B cell (primary cell): ENCODE data around the gene HADH. TPM values are rescaled to one million over a fixed set of nuclear protein-coding genes. Genes with fewer than 3 reads are reported as not detected.

ENCODE experiments used
- ATAC-seq: fragments of 200-7000 bp; cut with Tn5 transposase; one replicate; pipeline ENCODE4 v1.10.0; 2021; ENCODE audit warnings: low read depth, mild to moderate bottlenecking, moderate number of reproducible peaks, moderate library complexity
- CTCF ChIA-PET: fragments of 350-600 bp; sonication (Branson Sonifier 250); formaldehyde crosslinking; loops from one replicate; lab custom pipeline; 2021; ENCODE audit warnings: antibody characterized with exemption, inconsistent platforms; lab: Charles Lee
- POLR2A ChIA-PET: fragments of 350-600 bp; sonication (Branson Sonifier 250); formaldehyde crosslinking; loops from one replicate; lab custom pipeline; 2021; ENCODE audit warnings: antibody characterized with exemption; lab: Charles Lee
- DNase-seq: peaks from one replicate; pipeline ENCODE4 v3.0.0; 2013
- H2AFZ ChIP-seq: 2 replicates; pipeline ENCODE4 v1.6.1; 2012; ENCODE audit warnings: mild to moderate bottlenecking, low read depth, low read length; ENCODE audit not compliant: insufficient read depth, poor library complexity, severe bottlenecking
- H3K27ac ChIP-seq, 2 donors: 1 replicate in 1 of 2; 2 replicates in 1 of 2; pipeline ENCODE4 v1.5.1; 2012 to 2013; ENCODE audit warnings: low read length in 2 of 2, mild to moderate bottlenecking in 2 of 2, moderate library complexity in 1 of 2
- H3K27me3 ChIP-seq, 4 experiments: fragments of 200-600 bp in 1 of 4; sonication (generic) in 1 of 4; replicated peaks in 1 of 4; 1 replicate in 2 of 4; 2 replicates in 2 of 4; pipeline versions ENCODE4 v1.6.1 to v1.7.0; 2013 to 2016; ENCODE audit warnings: low read length in 3 of 4, mild to moderate bottlenecking in 2 of 4, mixed read lengths in 1 of 4, moderate library complexity in 1 of 4; ENCODE audit not compliant: insufficient read depth in 4 of 4, control insufficient read depth in 3 of 4; ENCODE audit errors: control extremely low read depth in 1 of 4
- H3K36me3 ChIP-seq, 2 experiments: replicated peaks in 1 of 2; 1 replicate in 1 of 2; 2 replicates in 1 of 2; pipeline versions ENCODE4 v1.6.1 to v1.7.1; 2013; ENCODE audit warnings: low read length in 1 of 2; ENCODE audit not compliant: insufficient read depth in 2 of 2, control insufficient read depth in 1 of 2; ENCODE audit errors: control extremely low read depth in 1 of 2, extremely low read depth in 1 of 2
- H3K4me1 ChIP-seq, 2 donors: fragments of 200-600 bp in 1 of 2; sonication (generic) in 1 of 2; 1 replicate in 1 of 2; 2 replicates in 1 of 2; pipeline versions ENCODE4 v1.5.1 to v1.6.1; 2013 to 2017; ENCODE audit warnings: low read length in 2 of 2; ENCODE audit not compliant: control insufficient read depth in 2 of 2, insufficient read depth in 2 of 2
- H3K4me2 ChIP-seq: replicated peaks from 2 replicates; pipeline ENCODE3; 2012; ENCODE audit warnings: mild to moderate bottlenecking, low read depth, low read length; ENCODE audit not compliant: poor library complexity, severe bottlenecking
- H3K4me3 ChIP-seq, 5 experiments: fragments of 200-600 bp in 1 of 5; sonication (generic) in 1 of 5; 1 replicate in 3 of 5; 2 replicates in 2 of 5; pipeline versions ENCODE4 v1.5.1 to v1.7.0; 2011 to 2016; ENCODE audit warnings: low read length in 4 of 5, mild to moderate bottlenecking in 4 of 5, low read depth in 2 of 5, control low read depth in 1 of 5, moderate library complexity in 1 of 5; ENCODE audit not compliant: insufficient read depth in 1 of 5; ENCODE audit errors: control extremely low read depth in 1 of 5, extremely low read depth in 1 of 5
- H3K79me2 ChIP-seq: fragments of 200-600 bp; sonication (generic); one replicate; pipeline ENCODE4 v1.6.0; 2016; ENCODE audit warnings: low read length; ENCODE audit not compliant: control insufficient read depth, insufficient read depth
- H3K9ac ChIP-seq: fragments of 200-600 bp; sonication (generic); 2 replicates; pipeline ENCODE4 v1.6.1; 2017; ENCODE audit warnings: mild to moderate bottlenecking, low read length, moderate library complexity
- H3K9me3 ChIP-seq, 3 donors: one replicate each; pipeline versions ENCODE4 v1.6.1 to v1.7.1; 2013; ENCODE audit warnings: low read length in 2 of 3; ENCODE audit not compliant: control insufficient read depth in 2 of 3, insufficient read depth in 1 of 3; ENCODE audit errors: control extremely low read depth in 1 of 3
- H4K20me1 ChIP-seq: 2 replicates; pipeline ENCODE4 v1.6.0; 2012; ENCODE audit warnings: mild to moderate bottlenecking, low read length; ENCODE audit not compliant: insufficient read depth, control insufficient read depth, poor library complexity, severe bottlenecking
- H3K27ac Mint-ChIP-seq: one replicate; pipeline ENCODE4 v1.8.0; 2021; ENCODE audit warnings: mixed read lengths
- H3K27me3 Mint-ChIP-seq: one replicate; pipeline ENCODE4 v1.8.0; 2021; ENCODE audit warnings: mixed read lengths
- H3K4me1 Mint-ChIP-seq: one replicate; pipeline ENCODE4 v1.8.0; 2021; ENCODE audit warnings: mixed read lengths
- H3K4me3 Mint-ChIP-seq: one replicate; pipeline ENCODE4 v1.8.0; 2021; ENCODE audit warnings: mixed read lengths
- H3K9me3 Mint-ChIP-seq: one replicate; pipeline ENCODE4 v1.8.0; 2022; ENCODE audit warnings: mixed read lengths; ENCODE audit not compliant: insufficient read depth
- CTCF ChIP-seq: fragments of 200-600 bp; IDR thresholded peaks from one replicate; pipeline ENCODE4 v1.8.0; 2022; ENCODE audit warnings: antibody characterized with exemption, mild to moderate bottlenecking
- EZH2 ChIP-seq: IDR thresholded peaks from 2 replicates; pipeline ENCODE4 v1.6.1; 2012; ENCODE audit warnings: borderline replicate concordance, low read depth, mild to moderate bottlenecking, moderate library complexity, low read length; ENCODE audit not compliant: insufficient read depth, poor library complexity, severe bottlenecking
- WGBS: methylation state at CpG from one replicate; pipeline ENCODE4 v1.1.5; 2013; ENCODE audit warnings: missing lambda C conversion rate; ENCODE audit not compliant: insufficient coverage; 5-methylcytosine and 5-hydroxymethylcytosine counted together
- intact Hi-C: fragments of 100-400 bp; cut with micrococcal nuclease; formaldehyde crosslinking; loops from one replicate; pipeline ENCODE4 v1.10.0; 2022
- polyA plus RNA-seq: library from polyadenylated mRNA; depleted of rRNA; stranded (reverse); fragments of >200 nt; gene quantifications from 2 replicates; pipeline ENCODE4 v1.2.3, GENCODE V29; 2012
- total RNA-seq, 2 donors: library from RNA; stranded (reverse); fragments of 120-200 nt in 1 of 2; gene quantifications; 1 replicate in 1 of 2; 2 replicates in 1 of 2; pipeline versions ENCODE4 v1.2.3 to v1.2.4, GENCODE V29; 2013 to 2022

Gene HADH
- total and polyA plus RNA-seq, 2 donors (not counting 1 experiment from before 2014, with no cell fraction given) = 21.9 to 26.1 TPM

GRCh38 chr4:108053251-108053711, 63.6 kb downstream of the HADH start:
- TF ChIP-seq CTCF = no peak
- TF ChIP-seq EZH2 = no peak
- H3K4me1 ChIP-seq = no peaks in the 10 kb centered on the region
- H3K9ac ChIP-seq = no peak overlapping the region
- ATAC-seq (no peak), DNase-seq (no peak)
- CTCF ChIA-PET = no interaction called here
- no peaks in the 10 kb centered on the region for H3K9me3 ChIP-seq
- H4K20me1 ChIP-seq = no peaks in the 10 kb centered on the region
- no peaks in the 10 kb centered on the region for H3K36me3 ChIP-seq
- no peaks in the 10 kb centered on the region for H3K27me3 ChIP-seq
- Mint-ChIP-seq H3K9me3 (no peaks in the 10 kb centered on the region), H3K4me3 (no peak overlapping the region), H3K27me3 (peaks cover 5% of the 10 kb centered on the region), H3K27ac (no peak overlapping the region), H3K4me1 (peaks cover 6% of the 10 kb centered on the region)
- WGBS = 100% methylated on average over 1 of the region's 1 CpG
- intact Hi-C loops = no loop called here
- POLR2A ChIA-PET = no interaction called here
- no peak overlapping the region for H3K4me2 ChIP-seq
- H3K4me3 ChIP-seq = no peak overlapping the region
- no peak overlapping the region for H2AFZ ChIP-seq
- no peak overlapping the region for H3K27ac ChIP-seq
- H3K79me2 ChIP-seq = no peaks in the 10 kb centered on the region

- H3K79me2 ChIP-seq = no peaks in the 10 kb centered on the region
- ChIA-PET POLR2A (no interaction called here), CTCF (interaction anchor here (0.5 kb wide), 1 partner anchor 1235 kb away, joined by 3 read pairs; no protein-coding TSS in a partner anchor)
- H3K9me3 Mint-ChIP-seq = no peaks in the 10 kb centered on the region
- no peak overlapping the region for H3K9ac ChIP-seq
- TF ChIP-seq EZH2 = no peak
- TF ChIP-seq CTCF = no peak
- no peak overlapping the region for H3K27ac ChIP-seq
- H3K4me3 Mint-ChIP-seq = no peak overlapping the region
- no peak overlapping the region for H3K27ac Mint-ChIP-seq
- no peak for ATAC-seq
- no peaks in the 10 kb centered on the region for H3K4me1 ChIP-seq
- H3K9me3 ChIP-seq = no peaks in the 10 kb centered on the region
- H3K36me3 ChIP-seq = no peaks in the 10 kb centered on the region
- peaks cover 5% of the 10 kb centered on the region for H3K27me3 Mint-ChIP-seq
- DNase-seq = no peak
- H4K20me1 ChIP-seq = no peaks in the 10 kb centered on the region
- 96% methylated on average over 14 of the region's 16 CpGs for WGBS
- no peaks in the 10 kb centered on the region for H3K27me3 ChIP-seq
- H3K4me2 ChIP-seq = no peak overlapping the region
- peaks cover 6% of the 10 kb centered on the region for H3K4me1 Mint-ChIP-seq
- intact Hi-C loops = no loop called here
- H3K4me3 ChIP-seq = no peak overlapping the region
- no peak overlapping the region for H2AFZ ChIP-seq
Observed at GRCh38 chr4:108054025-108054638, 64.4 kb downstream of the HADH start.
